B cell (primary cell): ENCODE data around the gene PLCXD3. TPM values are rescaled to one million over a fixed set of nuclear protein-coding genes. Genes with fewer than 3 reads are reported as not detected.

Experiments
- ATAC-seq: fragments of 200-7000 bp; cut with Tn5 transposase; one replicate; pipeline ENCODE4 v1.10.0; 2021; ENCODE audit warnings: low read depth, mild to moderate bottlenecking, moderate number of reproducible peaks, moderate library complexity
- CTCF ChIA-PET: fragments of 350-600 bp; sonication (Branson Sonifier 250); formaldehyde crosslinking; loops from one replicate; lab custom pipeline; 2021; ENCODE audit warnings: antibody characterized with exemption, inconsistent platforms; lab: Charles Lee
- POLR2A ChIA-PET: fragments of 350-600 bp; sonication (Branson Sonifier 250); formaldehyde crosslinking; loops from one replicate; lab custom pipeline; 2021; ENCODE audit warnings: antibody characterized with exemption; lab: Charles Lee
- DNase-seq: peaks from one replicate; pipeline ENCODE4 v3.0.0; 2013
- H2AFZ ChIP-seq: 2 replicates; pipeline ENCODE4 v1.6.1; 2012; ENCODE audit warnings: mild to moderate bottlenecking, low read depth, low read length; ENCODE audit not compliant: insufficient read depth, poor library complexity, severe bottlenecking
- H3K27ac ChIP-seq, 2 donors: 1 replicate in 1 of 2; 2 replicates in 1 of 2; pipeline ENCODE4 v1.5.1; 2012 to 2013; ENCODE audit warnings: low read length in 2 of 2, mild to moderate bottlenecking in 2 of 2, moderate library complexity in 1 of 2
- H3K27me3 ChIP-seq, 4 experiments: fragments of 200-600 bp in 1 of 4; sonication (generic) in 1 of 4; replicated peaks in 1 of 4; 1 replicate in 2 of 4; 2 replicates in 2 of 4; pipeline versions ENCODE4 v1.6.1 to v1.7.0; 2013 to 2016; ENCODE audit warnings: low read length in 3 of 4, mild to moderate bottlenecking in 2 of 4, mixed read lengths in 1 of 4, moderate library complexity in 1 of 4; ENCODE audit not compliant: insufficient read depth in 4 of 4, control insufficient read depth in 3 of 4; ENCODE audit errors: control extremely low read depth in 1 of 4
- H3K36me3 ChIP-seq, 2 experiments: replicated peaks in 1 of 2; 1 replicate in 1 of 2; 2 replicates in 1 of 2; pipeline versions ENCODE4 v1.6.1 to v1.7.1; 2013; ENCODE audit warnings: low read length in 1 of 2; ENCODE audit not compliant: insufficient read depth in 2 of 2, control insufficient read depth in 1 of 2; ENCODE audit errors: control extremely low read depth in 1 of 2, extremely low read depth in 1 of 2
- H3K4me1 ChIP-seq, 2 donors: fragments of 200-600 bp in 1 of 2; sonication (generic) in 1 of 2; 1 replicate in 1 of 2; 2 replicates in 1 of 2; pipeline versions ENCODE4 v1.5.1 to v1.6.1; 2013 to 2017; ENCODE audit warnings: low read length in 2 of 2; ENCODE audit not compliant: control insufficient read depth in 2 of 2, insufficient read depth in 2 of 2
- H3K4me2 ChIP-seq: replicated peaks from 2 replicates; pipeline ENCODE3; 2012; ENCODE audit warnings: mild to moderate bottlenecking, low read depth, low read length; ENCODE audit not compliant: poor library complexity, severe bottlenecking
- H3K4me3 ChIP-seq, 5 experiments: fragments of 200-600 bp in 1 of 5; sonication (generic) in 1 of 5; 1 replicate in 3 of 5; 2 replicates in 2 of 5; pipeline versions ENCODE4 v1.5.1 to v1.7.0; 2011 to 2016; ENCODE audit warnings: low read length in 4 of 5, mild to moderate bottlenecking in 4 of 5, low read depth in 2 of 5, control low read depth in 1 of 5, moderate library complexity in 1 of 5; ENCODE audit not compliant: insufficient read depth in 1 of 5; ENCODE audit errors: control extremely low read depth in 1 of 5, extremely low read depth in 1 of 5
- H3K79me2 ChIP-seq: fragments of 200-600 bp; sonication (generic); one replicate; pipeline ENCODE4 v1.6.0; 2016; ENCODE audit warnings: low read length; ENCODE audit not compliant: control insufficient read depth, insufficient read depth
- H3K9ac ChIP-seq: fragments of 200-600 bp; sonication (generic); 2 replicates; pipeline ENCODE4 v1.6.1; 2017; ENCODE audit warnings: mild to moderate bottlenecking, low read length, moderate library complexity
- H3K9me3 ChIP-seq, 3 donors: one replicate each; pipeline versions ENCODE4 v1.6.1 to v1.7.1; 2013; ENCODE audit warnings: low read length in 2 of 3; ENCODE audit not compliant: control insufficient read depth in 2 of 3, insufficient read depth in 1 of 3; ENCODE audit errors: control extremely low read depth in 1 of 3
- H4K20me1 ChIP-seq: 2 replicates; pipeline ENCODE4 v1.6.0; 2012; ENCODE audit warnings: mild to moderate bottlenecking, low read length; ENCODE audit not compliant: insufficient read depth, control insufficient read depth, poor library complexity, severe bottlenecking
- H3K27ac Mint-ChIP-seq: one replicate; pipeline ENCODE4 v1.8.0; 2021; ENCODE audit warnings: mixed read lengths
- H3K27me3 Mint-ChIP-seq: one replicate; pipeline ENCODE4 v1.8.0; 2021; ENCODE audit warnings: mixed read lengths
- H3K4me1 Mint-ChIP-seq: one replicate; pipeline ENCODE4 v1.8.0; 2021; ENCODE audit warnings: mixed read lengths
- H3K4me3 Mint-ChIP-seq: one replicate; pipeline ENCODE4 v1.8.0; 2021; ENCODE audit warnings: mixed read lengths
- H3K9me3 Mint-ChIP-seq: one replicate; pipeline ENCODE4 v1.8.0; 2022; ENCODE audit warnings: mixed read lengths; ENCODE audit not compliant: insufficient read depth
- CTCF ChIP-seq: fragments of 200-600 bp; IDR thresholded peaks from one replicate; pipeline ENCODE4 v1.8.0; 2022; ENCODE audit warnings: antibody characterized with exemption, mild to moderate bottlenecking
- EZH2 ChIP-seq: IDR thresholded peaks from 2 replicates; pipeline ENCODE4 v1.6.1; 2012; ENCODE audit warnings: borderline replicate concordance, low read depth, mild to moderate bottlenecking, moderate library complexity, low read length; ENCODE audit not compliant: insufficient read depth, poor library complexity, severe bottlenecking
- WGBS: methylation state at CpG from one replicate; pipeline ENCODE4 v1.1.5; 2013; ENCODE audit warnings: missing lambda C conversion rate; ENCODE audit not compliant: insufficient coverage; 5-methylcytosine and 5-hydroxymethylcytosine counted together
- intact Hi-C: fragments of 100-400 bp; cut with micrococcal nuclease; formaldehyde crosslinking; loops from one replicate; pipeline ENCODE4 v1.10.0; 2022
- polyA plus RNA-seq: library from polyadenylated mRNA; depleted of rRNA; stranded (reverse); fragments of >200 nt; gene quantifications from 2 replicates; pipeline ENCODE4 v1.2.3, GENCODE V29; 2012
- total RNA-seq, 2 donors: library from RNA; stranded (reverse); fragments of 120-200 nt in 1 of 2; gene quantifications; 1 replicate in 1 of 2; 2 replicates in 1 of 2; pipeline versions ENCODE4 v1.2.3 to v1.2.4, GENCODE V29; 2013 to 2022

Gene PLCXD3
- total and polyA plus RNA-seq, 2 donors (not counting 1 experiment from before 2014, with no cell fraction given) = not detected

GRCh38 chr5:41511241-41511640, 840 bp upstream of the PLCXD3 start:
- H2AFZ ChIP-seq = no peak overlapping the region
- peaks cover 0 to 10% (median 4%) of the 10 kb centered on the region in 4 experiments for H3K27me3 ChIP-seq
- WGBS = no CpG with 5 or more reads among the region's 1 CpG
- Mint-ChIP-seq H3K27me3 (peaks cover 33% of the 10 kb centered on the region), H3K4me3 (no peak overlapping the region), H3K27ac (no peak overlapping the region), H3K9me3 (no peaks in the 10 kb centered on the region), H3K4me1 (no peaks in the 10 kb centered on the region)
- H3K4me3 ChIP-seq = no peak overlapping the region
- POLR2A ChIA-PET = no interaction called here
- no peaks in the 10 kb centered on the region for H3K79me2 ChIP-seq
- CTCF ChIA-PET = no interaction called here
- TF ChIP-seq EZH2 (no peak), CTCF (no peak)
- no peak overlapping the region for H3K4me2 ChIP-seq
- intact Hi-C loops = no loop called here
- DNase-seq = no peak
- H4K20me1 ChIP-seq = no peaks in the 10 kb centered on the region
- H3K4me1 ChIP-seq = no peaks in the 10 kb centered on the region
- H3K36me3 ChIP-seq = no peaks in the 10 kb centered on the region
- no peak for ATAC-seq
- no peak overlapping the region for H3K9ac ChIP-seq
- H3K27ac ChIP-seq = no peak overlapping the region
- H3K9me3 ChIP-seq = peaks cover 0 to 13% (median 0%) of the 10 kb centered on the region in 3 donors

- CTCF ChIA-PET = no interaction called here
- Mint-ChIP-seq H3K4me3 (no peak overlapping the region), H3K9me3 (no peaks in the 10 kb centered on the region), H3K27me3 (peaks cover 33% of the 10 kb centered on the region), H3K4me1 (no peaks in the 10 kb centered on the region), H3K27ac (no peak overlapping the region)
- Histone ChIP-seq H3K27me3 (peaks cover 0 to 10% (median 4%) of the 10 kb centered on the region in 4 experiments), H3K4me3 (no peak overlapping the region), H3K9me3 (peaks cover 0 to 13% (median 0%) of the 10 kb centered on the region in 3 donors), H3K36me3 (no peaks in the 10 kb centered on the region), H3K9ac (no peak overlapping the region), H4K20me1 (no peaks in the 10 kb centered on the region), H3K27ac (no peak overlapping the region), H3K4me2 (no peak overlapping the region), H2AFZ (no peak overlapping the region), H3K4me1 (no peaks in the 10 kb centered on the region), H3K79me2 (no peaks in the 10 kb centered on the region)
- POLR2A ChIA-PET = no interaction called here
- TF ChIP-seq EZH2 (no peak), CTCF (no peak)
- intact Hi-C loops = no loop called here
- no peak for ATAC-seq
- 38% methylated on average over 29 of the region's 35 CpGs for WGBS
- no peak for DNase-seq
Observed at GRCh38 chr5:41509399-41510175, 814 bp downstream of the PLCXD3 start.
